IPS-18c (cell line): ENCODE measurements around the gene DPH6.
"Not testable (repeated sequence)": the region's sequence is repeated elsewhere in the genome, so short reads cannot be mapped to it uniquely, and the experiment has no call there.

Experiments
- H3K4me3 ChIP-seq: 2 replicates; pipeline ENCODE4 v1.7.0; 2013; ENCODE audit warnings: low read depth, mild to moderate bottlenecking, low read length, moderate library complexity; ENCODE audit not compliant: insufficient read depth
- H3K9me3 ChIP-seq: one replicate; pipeline ENCODE4 v1.6.1; 2013; ENCODE audit warnings: mild to moderate bottlenecking, low read length, moderate library complexity; ENCODE audit not compliant: control insufficient read depth, insufficient read depth

DPH6 gene

GRCh38 chr15:35330048-35330695, 215.8 kb downstream of the DPH6 start:
- Histone ChIP-seq H3K9me3 (no peaks in the 10 kb centered on the region), H3K4me3 (no peak overlapping the region)

GRCh38 chr15:35329521-35329961, 216.4 kb downstream of the DPH6 start:
- H3K9me3 ChIP-seq, result no peaks in the 10 kb centered on the region
- H3K4me3 ChIP-seq, result no peak overlapping the region

- H3K9me3 ChIP-seq, H3K4me3 ChIP-seq: not testable (repeated sequence)
Measured at GRCh38 chr15:35328836-35329235, 217.1 kb downstream of the DPH6 start.

- Histone ChIP-seq H3K4me3 (no peak overlapping the region), H3K9me3 (no peaks in the 10 kb centered on the region)
Measured at GRCh38 chr15:35327789-35328188, 218.2 kb downstream of the DPH6 start.

- Histone ChIP-seq H3K4me3 (no peak overlapping the region), H3K9me3 (no peaks in the 10 kb centered on the region)
Measured at GRCh38 chr15:35325374-35325941, 220.5 kb downstream of the DPH6 start.

- H3K9me3 ChIP-seq, result no peaks in the 10 kb centered on the region
- no peak overlapping the region for H3K4me3 ChIP-seq
Measured at GRCh38 chr15:35323141-35323540, 222.8 kb downstream of the DPH6 start.

GRCh38 chr15:35321926-35322325, 224.0 kb downstream of the DPH6 start:
- H3K4me3 ChIP-seq, result no peak overlapping the region
- no peaks in the 10 kb centered on the region for H3K9me3 ChIP-seq

- no peak overlapping the region for H3K4me3 ChIP-seq
- H3K9me3 ChIP-seq, result no peaks in the 10 kb centered on the region
Measured at GRCh38 chr15:35320911-35321310, 225.1 kb downstream of the DPH6 start.
